WTC11 (cell line): Measurements from ENCODE around the gene SCOC.

Source experiments
- AFF4 ChIP-seq: sonication (generic); formaldehyde crosslinking; IDR thresholded peaks from 2 replicates; pipeline ENCODE4 v1.8.1; 2023; ENCODE audit warnings: mild to moderate bottlenecking, missing genetic modification reagents, borderline replicate concordance
- IRF1 ChIP-seq: sonication (generic); formaldehyde crosslinking; IDR thresholded peaks from 2 replicates; pipeline ENCODE4 v1.8.0; 2023; ENCODE audit warnings: missing genetic modification reagents
- MAX ChIP-seq: sonication (generic); formaldehyde crosslinking; IDR thresholded peaks from 2 replicates; pipeline ENCODE4 v1.8.0; 2022; ENCODE audit warnings: mild to moderate bottlenecking, missing genetic modification reagents

GRCh38 chr4:140367738-140368137 lies 5.7 kb upstream of the SCOC start:
- TF ChIP-seq AFF4 (CRISPR knock-in tag) (no peak), IRF1 (CRISPR knock-in tag) (no peak), MAX (CRISPR knock-in tag) (no peak)
